ENCODE measurements around the gene POLA1.

Gene POLA1

DNA sequence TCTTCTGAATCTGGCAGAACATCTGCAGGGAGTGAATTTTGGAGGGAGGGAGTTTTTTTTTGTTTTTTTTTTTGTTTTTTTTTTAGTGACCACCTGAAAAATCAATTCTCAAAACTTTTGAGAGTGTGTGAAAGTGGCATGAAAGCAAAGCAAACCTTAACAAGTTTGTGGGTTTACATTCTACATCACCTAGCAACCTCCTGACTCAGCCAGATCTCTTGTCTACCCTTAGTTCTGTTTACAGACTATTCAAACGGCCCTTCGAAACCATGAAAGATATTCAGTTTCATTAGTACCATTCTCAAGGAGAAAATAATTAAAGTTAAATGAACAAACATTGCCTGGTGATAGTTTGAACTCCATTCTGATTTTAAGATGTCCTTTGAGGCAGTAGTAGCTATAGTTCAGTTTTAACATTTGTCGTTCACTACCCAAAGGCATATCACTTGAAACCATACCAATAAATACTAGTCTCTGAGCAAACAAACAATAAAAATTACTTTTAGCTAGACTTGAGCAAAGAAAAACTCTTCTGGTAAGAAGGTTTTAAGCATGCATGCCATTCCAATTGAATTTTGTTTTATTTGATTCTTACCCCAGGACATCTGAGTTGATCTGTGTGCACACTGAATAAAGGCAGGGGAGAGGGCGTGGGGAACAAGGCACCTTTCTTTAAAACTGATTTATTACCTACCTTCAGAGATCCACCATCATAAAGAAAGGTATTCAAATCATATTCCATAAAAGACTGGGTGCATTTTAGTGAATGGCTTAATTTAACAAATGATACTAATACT is 184.3 kb downstream of the POLA1 start:
- Histone ChIP-seq H3K4me3 (ENCODE audit: low read length) (no peak overlapping the region), H3K9ac (ENCODE audit: low read length) (no peak overlapping the region), H3K79me2 (ENCODE audit: low read length) (no peaks in the 10 kb centered on the region), H3K4me2 (ENCODE audit: low read length) (no peak overlapping the region), H3K4me1 (ENCODE audit: low read length) (no peaks in the 10 kb centered on the region), H3K36me3 (replicated peaks; ENCODE audit: low read depth, low read length) (no peaks in the 10 kb centered on the region), H3K27ac (ENCODE audit: low read length) (no peak overlapping the region), H3K27me3 (ENCODE audit: low read depth, low read length) (no peaks in the 10 kb centered on the region), H2AFZ (ENCODE audit: low read depth, low read length) (no peak overlapping the region), H4K20me1 (ENCODE audit: insufficient read depth, low read length) (no peaks in the 10 kb centered on the region), H3K9me3 (ENCODE audit: insufficient read depth, low read length) (no peaks in the 10 kb centered on the region)
- TF ChIP-seq, protein P1, sequence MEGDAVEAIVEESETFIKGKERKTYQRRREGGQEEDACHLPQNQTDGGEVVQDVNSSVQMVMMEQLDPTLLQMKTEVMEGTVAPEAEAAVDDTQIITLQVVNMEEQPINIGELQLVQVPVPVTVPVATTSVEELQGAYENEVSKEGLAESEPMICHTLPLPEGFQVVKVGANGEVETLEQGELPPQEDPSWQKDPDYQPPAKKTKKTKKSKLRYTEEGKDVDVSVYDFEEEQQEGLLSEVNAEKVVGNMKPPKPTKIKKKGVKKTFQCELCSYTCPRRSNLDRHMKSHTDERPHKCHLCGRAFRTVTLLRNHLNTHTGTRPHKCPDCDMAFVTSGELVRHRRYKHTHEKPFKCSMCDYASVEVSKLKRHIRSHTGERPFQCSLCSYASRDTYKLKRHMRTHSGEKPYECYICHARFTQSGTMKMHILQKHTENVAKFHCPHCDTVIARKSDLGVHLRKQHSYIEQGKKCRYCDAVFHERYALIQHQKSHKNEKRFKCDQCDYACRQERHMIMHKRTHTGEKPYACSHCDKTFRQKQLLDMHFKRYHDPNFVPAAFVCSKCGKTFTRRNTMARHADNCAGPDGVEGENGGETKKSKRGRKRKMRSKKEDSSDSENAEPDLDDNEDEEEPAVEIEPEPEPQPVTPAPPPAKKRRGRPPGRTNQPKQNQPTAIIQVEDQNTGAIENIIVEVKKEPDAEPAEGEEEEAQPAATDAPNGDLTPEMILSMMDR (IDR thresholded peaks at IDR 0.05; ENCODE audit: low read depth, low read length), result no peak
- no peak for TF ChIP-seq EZH2phosphoT487 (IDR thresholded peaks at IDR 0.05; ENCODE audit: low read depth)

DNA sequence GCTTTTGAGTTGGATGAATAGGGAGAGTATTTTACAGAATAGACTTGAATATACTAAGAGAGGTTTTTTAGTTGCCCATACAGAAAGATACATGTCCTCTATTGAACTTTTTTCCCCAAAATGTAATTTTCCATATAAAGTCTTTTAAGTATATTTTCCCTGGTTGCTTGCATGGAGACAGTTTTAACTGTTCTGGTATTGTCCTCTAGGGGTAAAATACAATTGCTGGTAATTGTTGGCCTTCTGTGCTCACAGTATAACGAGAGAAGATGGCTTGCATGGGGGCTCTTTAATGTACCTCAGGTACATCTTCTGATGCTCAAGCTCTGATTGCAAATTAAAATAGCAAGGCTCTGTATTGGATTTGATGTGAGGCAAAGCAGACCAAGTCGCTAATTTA is 186.0 kb downstream of the POLA1 start:
- no peak overlapping the region for H3K4me2 ChIP-seq (ENCODE audit: low read length)
- H3K27ac ChIP-seq (ENCODE audit: low read length), result no peak overlapping the region
- no peaks in the 10 kb centered on the region for H3K36me3 ChIP-seq (replicated peaks; ENCODE audit: low read depth, low read length)
- H3K4me3 ChIP-seq (ENCODE audit: low read length), result no peak overlapping the region
- no peak overlapping the region for H2AFZ ChIP-seq (ENCODE audit: low read depth, low read length)
- H3K9ac ChIP-seq (ENCODE audit: low read length), result no peak overlapping the region
- no peaks in the 10 kb centered on the region for H4K20me1 ChIP-seq (ENCODE audit: insufficient read depth, low read length)
- no peaks in the 10 kb centered on the region for H3K79me2 ChIP-seq (ENCODE audit: low read length)
- H3K9me3 ChIP-seq (ENCODE audit: insufficient read depth, low read length), result no peaks in the 10 kb centered on the region
- TF ChIP-seq EZH2phosphoT487 (IDR thresholded peaks at IDR 0.05; ENCODE audit: low read depth), result no peak
- TF ChIP-seq, protein P1 (IDR thresholded peaks at IDR 0.05; ENCODE audit: low read depth, low read length), result no peak
- H3K4me1 ChIP-seq (ENCODE audit: low read length), result no peaks in the 10 kb centered on the region
- H3K27me3 ChIP-seq (ENCODE audit: low read depth, low read length), result no peaks in the 10 kb centered on the region

DNA sequence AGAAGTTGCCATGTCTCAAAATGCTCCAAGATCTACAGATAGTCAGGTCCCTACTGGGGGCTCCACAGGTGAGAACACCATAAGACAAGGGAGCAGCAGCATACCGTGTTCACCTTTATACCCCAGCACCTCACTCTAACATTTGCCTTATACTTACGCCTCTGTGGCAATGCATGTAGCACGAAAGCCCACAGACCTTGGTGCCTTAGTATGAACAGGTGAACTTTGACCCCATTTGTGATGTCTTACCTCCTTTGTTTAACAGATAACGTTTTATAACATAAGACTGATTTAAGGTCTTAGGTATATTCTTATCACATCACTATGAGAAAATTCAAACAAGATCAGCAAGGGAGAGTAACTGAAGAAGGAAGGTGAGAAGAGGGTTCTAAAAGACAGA is 193.2 kb downstream of the POLA1 start:
- H3K27me3 ChIP-seq (ENCODE audit: low read depth, low read length), result no peaks in the 10 kb centered on the region
- H3K79me2 ChIP-seq (ENCODE audit: low read length), result no peaks in the 10 kb centered on the region
- H2AFZ ChIP-seq (ENCODE audit: low read depth, low read length), result no peak overlapping the region
- H3K27ac ChIP-seq (ENCODE audit: low read length), result no peak overlapping the region
- TF ChIP-seq, protein P1 (IDR thresholded peaks at IDR 0.05; ENCODE audit: low read depth, low read length), result no peak
- TF ChIP-seq EZH2phosphoT487 (IDR thresholded peaks at IDR 0.05; ENCODE audit: low read depth), result no peak
- no peak overlapping the region for H3K4me3 ChIP-seq (ENCODE audit: low read length)
- H3K36me3 ChIP-seq (replicated peaks; ENCODE audit: low read depth, low read length), result peaks cover 4% of the 10 kb centered on the region
- H4K20me1 ChIP-seq (ENCODE audit: insufficient read depth, low read length), result no peaks in the 10 kb centered on the region
- no peaks in the 10 kb centered on the region for H3K9me3 ChIP-seq (ENCODE audit: insufficient read depth, low read length)
- H3K4me2 ChIP-seq (ENCODE audit: low read length), result no peak overlapping the region
- 0 out of 2 replicates have a peak, but pooled peaks cover 5% of the 10 kb centered on the region for H3K4me1 ChIP-seq (ENCODE audit: low read length)
- H3K9ac ChIP-seq (ENCODE audit: low read length), result no peak overlapping the region

DNA sequence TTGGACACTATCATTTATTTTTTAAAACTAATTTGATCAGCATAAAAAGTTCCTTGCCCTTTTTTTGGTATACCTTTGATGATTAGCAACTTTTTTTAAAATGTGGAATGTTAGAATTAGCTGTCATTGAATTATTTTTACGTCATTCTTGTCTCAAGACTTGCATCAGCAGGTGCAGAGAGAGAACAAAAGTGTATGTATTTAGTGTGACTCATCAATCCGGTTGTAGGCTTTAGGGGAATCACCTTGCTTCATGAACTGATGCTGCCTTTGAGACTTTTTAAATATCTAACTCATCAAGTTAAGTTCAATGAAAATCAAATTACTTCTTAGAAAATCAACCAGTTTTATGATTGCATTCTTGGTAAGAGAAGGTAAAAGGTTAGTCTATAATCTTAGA is 197.0 kb downstream of the POLA1 start:
- Histone ChIP-seq H3K79me2 (ENCODE audit: low read length) (no peaks in the 10 kb centered on the region), H3K27ac (ENCODE audit: low read length) (no peak overlapping the region), H3K36me3 (replicated peaks; ENCODE audit: low read depth, low read length) (peaks cover 26% of the 10 kb centered on the region), H3K9me3 (ENCODE audit: insufficient read depth, low read length) (no peaks in the 10 kb centered on the region), H3K4me3 (ENCODE audit: low read length) (no peak overlapping the region), H3K4me1 (ENCODE audit: low read length) (0 out of 2 replicates have a peak, but pooled peaks cover 5% of the 10 kb centered on the region), H4K20me1 (ENCODE audit: insufficient read depth, low read length) (no peaks in the 10 kb centered on the region), H3K9ac (ENCODE audit: low read length) (no peak overlapping the region), H3K4me2 (ENCODE audit: low read length) (no peak overlapping the region), H3K27me3 (ENCODE audit: low read depth, low read length) (no peaks in the 10 kb centered on the region), H2AFZ (ENCODE audit: low read depth, low read length) (no peak overlapping the region)
- no peak for TF ChIP-seq EZH2phosphoT487 (IDR thresholded peaks at IDR 0.05; ENCODE audit: low read depth)
- TF ChIP-seq, protein P1 (IDR thresholded peaks at IDR 0.05; ENCODE audit: low read depth, low read length), result no peak

Measured in OCI-LY3 (cell line).